Measurements from ENCODE around the gene FAM98C.

GRCh38 chr19:38378866-38379265 is 24.0 kb upstream of the FAM98C start:
- TF ChIP-seq E2F5 (CRISPR knock-in tag; IDR thresholded peaks at IDR 0.05) (no peak), CTCF (IDR thresholded peaks at IDR 0.05) (no peak)

All from WTC11 (cell line).